Brain pericyte (primary cell): ENCODE data around the gene VPS35.
A peak's percentile ranks its signal among the peaks of the same experiment; 100 is the strongest.
"Not testable (repeated sequence)": the region's sequence is repeated elsewhere in the genome, so short reads cannot be mapped to it uniquely, and the experiment has no call there.

Experiments
- DNase-seq: peaks from one replicate; pipeline ENCODE4 v3.0.0-alpha.2; 2012; ENCODE audit warnings: low read depth, low spot score

The VPS35 gene

DNA sequence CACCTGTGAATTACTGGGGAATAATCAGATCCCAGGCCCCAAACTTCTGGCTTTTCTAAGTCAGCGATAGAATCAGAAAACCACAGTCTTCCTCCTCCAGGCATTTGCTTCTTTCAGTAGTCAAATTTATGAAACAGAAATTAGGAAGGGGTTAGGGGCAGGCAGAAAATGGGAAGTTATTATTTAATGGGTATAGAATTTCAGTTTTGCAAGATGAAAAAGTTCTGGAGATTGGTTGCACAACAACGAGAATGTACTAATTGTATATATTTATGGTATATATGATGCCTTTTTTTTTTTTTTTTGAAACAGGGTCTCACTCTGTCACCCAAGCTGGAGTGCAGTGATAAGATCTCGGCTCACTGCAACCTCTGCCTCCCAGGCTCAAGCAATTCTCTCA is 23.9 kb upstream of the VPS35 start:
- no peak for DNase-seq

DNA sequence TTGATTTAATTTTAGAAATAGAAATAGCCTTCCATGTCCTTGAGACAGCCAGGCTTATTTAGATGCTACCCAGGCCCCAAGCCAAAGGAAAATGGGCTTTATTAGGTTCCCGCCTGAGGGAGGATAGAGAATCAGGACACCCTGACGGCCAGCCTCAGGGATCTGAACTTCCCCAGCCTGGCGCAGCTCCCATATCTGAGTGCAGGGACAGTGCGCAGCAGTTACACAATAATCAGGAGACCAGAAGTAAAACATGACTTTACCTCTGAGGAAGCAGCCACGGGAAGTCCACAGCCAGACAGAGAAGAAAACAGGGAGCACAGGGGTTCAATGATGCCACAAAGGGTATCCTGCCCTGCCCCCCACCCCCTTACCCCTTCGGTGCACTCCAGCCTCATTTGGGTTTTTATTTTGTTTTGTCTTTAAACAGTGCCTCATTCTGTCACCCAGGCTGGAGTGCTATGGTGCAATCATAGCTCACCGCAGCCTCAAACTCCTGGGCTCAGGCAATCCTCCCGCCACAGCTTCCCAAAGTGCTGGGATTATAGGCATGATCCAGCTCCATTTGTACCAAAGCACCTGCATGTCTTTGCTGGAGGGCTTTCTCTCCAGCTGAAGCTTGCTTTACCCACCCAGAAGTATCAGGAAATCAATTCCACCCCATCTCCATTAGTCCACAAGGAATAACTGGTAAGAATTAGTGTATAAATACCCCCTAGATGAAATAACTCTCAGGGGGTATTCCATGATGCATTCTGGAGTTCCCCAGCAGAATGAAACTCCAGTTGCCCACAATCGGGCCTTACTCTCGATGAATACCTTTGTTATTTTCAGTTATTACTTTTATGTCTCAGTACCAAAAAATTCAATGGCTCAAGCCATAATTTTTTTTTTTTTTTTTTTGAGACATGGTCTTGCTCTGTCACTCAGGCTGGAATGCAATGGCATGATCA is 22.4 kb upstream of the VPS35 start:
- no peak for DNase-seq

DNA sequence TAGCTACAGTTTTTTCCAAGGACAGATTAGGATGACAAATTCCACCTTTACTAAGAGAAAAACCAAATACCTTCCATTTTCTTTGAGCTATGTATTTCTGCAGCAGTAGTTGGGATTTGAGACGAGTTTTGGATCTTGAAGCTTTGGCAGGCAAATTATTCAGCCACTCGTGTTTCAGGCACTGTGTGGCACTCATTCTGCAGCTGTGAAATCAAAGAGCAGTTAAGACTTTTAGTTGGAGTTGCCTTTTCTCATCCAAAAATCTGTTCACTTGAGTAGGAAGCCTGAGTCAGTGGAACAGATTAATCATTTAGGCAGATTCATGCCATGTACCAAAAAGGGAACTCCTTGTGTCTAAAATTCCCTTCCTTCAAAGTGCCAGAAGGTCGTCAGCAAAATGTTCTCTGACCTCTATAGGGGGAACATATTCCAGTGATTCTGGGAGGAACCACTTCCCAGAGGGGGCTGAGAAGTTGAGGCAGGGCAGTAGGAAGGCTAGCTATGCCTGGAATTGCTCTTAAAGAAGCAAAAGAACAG is 20.6 kb upstream of the VPS35 start:
- DNase-seq, result no peak

DNA sequence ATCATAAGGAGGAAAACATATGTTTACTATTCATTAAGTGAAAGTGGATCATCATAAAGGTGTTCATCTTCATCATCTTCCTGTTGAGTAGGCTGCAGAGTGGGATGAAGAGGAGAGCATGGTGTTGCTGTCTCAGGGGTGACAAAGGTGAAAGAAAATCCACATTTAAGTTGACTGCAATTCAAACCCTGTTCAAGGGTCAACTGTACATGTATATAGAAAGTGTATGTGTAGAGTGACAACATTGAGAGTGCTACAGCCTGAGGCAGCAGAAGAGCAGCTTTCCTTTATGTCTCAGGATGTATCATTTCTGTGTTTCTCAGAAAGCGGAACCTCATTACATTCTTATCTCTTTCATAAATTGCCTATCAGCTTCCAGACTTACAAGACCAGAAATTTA is 17.7 kb upstream of the VPS35 start:
- DNase-seq, result no peak

DNA sequence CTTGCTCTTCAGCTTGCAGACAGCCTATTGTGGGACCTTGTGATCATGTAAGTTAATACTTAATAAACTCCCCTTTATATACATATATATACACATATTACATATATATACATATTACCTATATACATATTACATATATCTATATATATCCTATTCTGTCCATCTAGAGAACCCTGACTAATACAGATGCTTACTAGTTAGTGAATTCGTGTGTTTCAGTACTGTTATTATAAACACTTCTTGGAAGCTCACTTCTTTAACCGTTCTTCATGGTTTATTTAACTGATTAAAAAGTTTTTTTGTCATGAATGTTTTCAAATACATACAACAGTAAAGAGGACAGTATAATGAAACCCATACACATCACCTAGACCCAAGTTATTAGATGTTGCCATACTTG is 13.1 kb upstream of the VPS35 start:
- no peak for DNase-seq

DNA sequence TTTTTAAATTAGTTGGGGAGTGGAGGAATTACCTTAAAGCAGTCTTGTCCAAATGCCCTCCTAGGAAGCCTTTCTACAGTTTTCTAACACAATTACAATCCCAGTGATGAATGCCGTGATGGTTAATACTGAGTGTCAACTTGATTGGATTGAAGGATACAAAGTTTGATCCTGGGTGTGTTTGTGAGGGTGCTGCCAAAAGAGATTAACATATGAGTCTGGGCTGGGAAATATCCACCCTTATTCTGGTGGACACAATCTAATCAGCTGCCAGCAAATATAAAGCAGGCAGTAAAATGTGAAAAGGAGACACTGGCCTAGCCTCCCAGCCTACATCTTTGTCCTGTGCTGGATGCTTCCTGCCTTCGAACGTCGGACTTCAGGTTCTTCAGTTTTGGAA is 12.6 kb upstream of the VPS35 start:
- no peak for DNase-seq

DNA sequence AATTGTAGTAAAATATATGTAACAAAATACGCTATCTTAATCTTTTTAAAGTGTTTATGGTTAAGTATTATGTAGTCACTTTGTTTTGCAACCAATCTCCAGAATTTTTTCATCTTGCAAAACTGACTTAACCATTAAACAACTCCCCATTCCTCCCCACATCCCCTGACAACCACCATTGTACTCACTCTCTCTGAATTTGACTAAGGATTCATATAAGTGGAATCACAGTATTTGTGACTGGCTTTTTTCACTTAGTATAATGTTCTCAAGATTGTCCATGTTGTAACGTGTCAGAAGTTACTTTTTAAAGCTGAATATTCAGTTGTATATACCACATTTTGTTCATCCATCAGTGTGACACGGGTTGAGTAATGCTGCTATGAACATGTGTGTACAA is 11.1 kb upstream of the VPS35 start:
- no peak for DNase-seq

DNA sequence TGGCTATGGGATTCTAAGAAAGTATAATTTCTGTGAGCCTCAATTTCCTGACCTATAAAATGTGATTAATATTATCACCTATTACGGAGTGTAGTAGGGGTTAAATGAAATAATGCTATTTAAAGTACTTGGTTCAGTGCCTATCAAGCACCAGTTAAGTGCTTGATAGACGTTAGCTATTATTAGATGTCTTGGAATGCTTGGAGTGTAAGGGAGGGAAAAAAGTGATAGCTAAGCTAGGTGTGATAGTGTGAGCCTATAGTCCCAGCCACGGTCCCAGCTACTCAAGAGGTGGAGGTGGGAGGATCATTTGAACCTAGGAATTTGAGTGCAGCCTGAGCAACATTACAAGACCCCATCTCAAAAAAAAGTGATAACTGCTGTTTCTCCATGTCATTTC is 8.0 kb upstream of the VPS35 start:
- DNase-seq, result no peak

DNA sequence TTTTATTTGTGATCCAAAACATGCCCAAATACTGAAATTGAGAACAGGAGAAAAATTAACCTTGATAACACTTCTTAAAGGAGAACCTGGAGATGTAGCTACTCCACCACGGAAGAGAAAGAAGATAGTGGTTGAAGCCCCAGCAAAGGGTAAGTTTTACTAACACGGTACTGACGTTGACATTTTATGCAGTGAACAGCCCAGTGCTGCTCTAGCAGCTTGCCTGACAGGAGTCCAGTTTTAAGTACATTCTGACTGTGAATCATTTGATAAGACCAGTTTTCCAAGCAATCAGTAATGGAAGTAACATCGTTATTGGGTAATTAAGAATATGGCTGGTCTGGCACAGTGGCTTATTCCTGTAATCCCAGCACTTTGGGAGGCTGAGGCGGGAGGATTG is 7.0 kb upstream of the VPS35 start:
- DNase-seq, result no peak

DNA sequence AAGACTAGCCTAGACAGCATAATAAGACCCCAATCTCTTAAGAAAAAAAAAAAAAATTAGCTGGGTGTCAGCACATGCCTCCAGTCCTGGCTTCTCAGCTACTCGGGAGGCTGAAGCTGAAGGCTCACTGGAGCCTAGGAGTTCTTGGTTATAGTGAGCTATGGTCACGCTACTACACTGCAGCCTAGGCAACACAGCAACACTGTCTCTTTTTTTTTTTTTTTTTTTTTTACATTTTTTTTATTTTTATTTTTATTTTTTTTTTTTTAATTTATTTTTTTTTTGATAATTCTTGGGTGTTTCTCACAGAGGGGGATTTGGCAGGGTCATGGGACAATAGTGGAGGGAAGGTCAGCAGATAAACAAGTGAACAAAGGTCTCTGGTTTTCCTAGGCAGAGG is 4.6 kb upstream of the VPS35 start:
- DNase-seq, result no peak

DNA sequence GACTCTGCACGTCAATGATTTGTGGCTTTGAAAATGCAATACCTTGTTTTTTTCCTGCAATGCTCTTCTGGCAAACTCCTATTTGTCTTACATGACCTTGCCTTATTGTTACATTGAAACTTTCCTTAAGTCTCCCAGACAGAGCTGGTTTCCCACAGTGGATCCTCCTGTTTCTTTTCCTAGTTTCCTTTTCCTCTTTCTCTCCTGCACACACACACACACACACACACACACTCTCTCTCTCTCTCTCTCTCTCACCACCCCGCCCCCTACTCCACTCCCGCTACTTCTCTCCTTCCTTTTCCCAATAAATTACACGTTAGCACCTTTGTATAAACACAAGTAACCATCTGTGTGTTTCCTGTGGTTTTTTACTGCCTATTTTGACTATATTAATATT is 2.7 kb upstream of the VPS35 start:
- DNase-seq, result no peak

DNA sequence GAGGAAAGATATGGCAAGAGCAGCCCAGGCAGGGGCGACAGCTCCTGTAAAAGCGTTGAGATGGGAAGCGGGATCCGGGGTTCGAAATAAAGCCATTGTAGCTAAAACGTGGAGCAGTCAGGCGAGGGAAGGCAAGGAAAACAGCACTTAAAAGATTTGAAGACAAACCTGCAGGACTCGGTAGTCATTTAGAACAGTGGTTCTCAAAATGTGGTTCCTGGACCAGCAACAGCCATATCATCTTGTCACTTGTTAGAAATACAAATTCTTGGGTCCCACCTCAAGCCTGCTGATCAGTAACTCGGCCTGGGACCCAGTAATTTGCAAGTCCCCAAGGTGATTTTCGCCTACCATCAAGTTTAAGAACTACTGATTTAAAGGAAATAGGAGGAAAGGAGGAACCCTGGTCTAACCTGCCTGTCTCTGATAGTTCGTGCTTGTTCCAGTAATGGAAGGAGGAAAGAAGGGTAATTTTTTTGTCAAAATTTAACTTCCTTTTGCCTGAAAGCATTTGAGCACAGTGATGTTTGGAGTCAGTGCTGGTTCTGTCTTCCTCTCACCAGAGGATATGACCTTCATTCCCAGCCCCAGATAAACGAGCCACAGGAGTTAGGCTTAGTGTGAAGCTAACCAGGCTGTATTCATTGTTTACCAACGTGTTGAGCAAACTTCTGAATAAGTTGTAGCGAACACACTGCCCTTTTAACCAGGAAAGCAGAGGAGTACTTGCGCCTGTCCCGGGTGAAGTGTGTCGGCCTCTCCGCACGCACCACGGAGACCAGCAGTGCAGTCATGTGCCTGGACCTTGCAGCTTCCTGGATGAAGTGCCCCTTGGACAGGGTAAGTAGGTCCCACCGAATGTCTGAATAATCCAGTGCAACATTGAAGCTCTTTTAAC is 1.6 kb upstream of the VPS35 start:
- DNase-seq, result no peak

DNA sequence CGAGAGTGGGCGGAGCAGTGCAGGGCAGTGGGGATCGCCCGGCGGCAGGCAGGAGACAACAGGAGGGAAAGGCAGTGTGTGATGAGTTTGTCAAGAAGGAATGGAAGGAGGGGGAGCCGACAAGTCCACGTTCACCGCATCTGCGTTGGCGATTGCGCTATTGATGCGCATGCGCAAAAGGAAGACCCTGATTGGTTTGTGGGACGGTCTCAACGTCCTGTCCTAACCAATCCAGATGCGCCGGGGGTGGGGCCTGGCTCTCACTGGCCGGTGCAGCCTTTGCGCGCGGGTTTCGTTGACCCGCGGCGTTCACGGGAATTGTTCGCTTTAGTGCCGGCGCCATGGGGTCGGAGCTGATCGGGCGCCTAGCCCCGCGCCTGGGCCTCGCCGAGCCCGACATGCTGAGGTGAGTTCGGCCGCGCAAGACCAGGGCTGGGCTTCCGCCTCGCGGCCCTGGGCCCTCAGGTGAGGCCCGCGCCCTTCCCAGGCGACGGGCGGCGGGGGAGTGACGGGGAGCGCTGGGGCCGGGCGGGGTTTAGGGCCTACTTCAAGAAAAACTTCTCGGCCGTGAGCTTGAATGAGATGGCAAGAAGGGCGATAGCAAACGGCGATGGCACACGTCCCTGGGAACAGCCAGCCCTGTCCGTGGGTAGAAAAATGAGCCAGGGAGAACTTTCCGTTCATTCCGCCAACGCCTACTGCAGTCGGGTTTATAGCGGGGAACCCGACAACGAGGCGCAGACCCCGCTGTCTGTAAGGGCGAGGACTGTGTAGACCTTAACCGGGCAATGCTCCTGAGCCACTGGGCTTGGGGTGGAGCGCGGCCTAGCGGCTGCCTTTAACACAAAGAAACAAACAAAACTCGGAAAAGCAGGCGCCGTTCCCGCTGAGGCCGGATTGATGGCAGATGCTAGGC is 645 bp upstream of the VPS35 start, which contains the start of gene ORC6:
ORC6 (plus strand) TSS at position 295 of the 916 bp plus-strand sequence; CDS start at position 342, 47 bp downstream.
- DNase-seq, result peak; percentile 98

DNA sequence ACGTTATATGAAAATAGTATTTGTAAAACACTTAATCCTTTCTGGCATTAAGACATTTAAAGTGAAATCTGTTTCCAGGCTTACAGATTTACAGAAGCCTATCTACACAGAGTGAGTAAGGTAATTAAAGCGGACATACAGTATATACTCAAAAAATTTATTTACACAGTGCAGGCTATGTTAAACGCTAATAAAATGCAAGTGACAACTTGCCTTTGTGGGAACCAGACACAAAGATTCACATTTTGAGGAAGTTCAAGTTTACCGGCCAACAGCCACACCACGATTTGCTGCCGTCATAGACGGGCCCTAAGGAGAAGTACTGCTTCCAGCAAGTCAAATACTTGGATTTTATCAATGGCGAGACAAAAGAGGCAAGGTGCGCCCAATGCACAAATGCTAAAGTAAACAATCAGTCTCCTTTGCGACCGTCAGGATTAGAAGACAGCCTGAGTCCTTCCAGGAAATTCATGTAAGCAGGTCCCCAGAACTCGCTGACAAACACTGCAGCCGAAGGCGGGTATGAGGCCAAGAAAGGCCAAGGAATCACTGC is 801 bp downstream of the VPS35 start:
- no peak for DNase-seq

DNA sequence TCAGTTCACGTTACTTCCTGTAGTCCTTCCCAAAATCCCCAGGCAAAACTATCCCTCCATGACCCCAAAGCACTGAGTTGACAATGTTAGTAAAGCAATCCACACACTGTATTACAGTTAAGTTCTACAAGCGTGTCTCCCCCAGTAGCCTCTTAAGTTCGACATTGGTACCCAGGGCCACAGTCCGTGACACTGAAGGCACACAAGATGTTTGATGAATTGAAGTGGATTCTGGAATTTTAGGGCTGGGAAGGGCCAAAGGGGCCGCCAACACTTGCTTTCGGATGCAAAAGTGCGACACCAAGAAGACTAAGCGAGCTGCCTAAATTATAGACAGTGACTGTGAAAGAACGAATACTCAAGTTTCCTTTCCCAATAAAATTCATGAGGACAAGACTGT is 1.5 kb downstream of the VPS35 start:
- no peak for DNase-seq

DNA sequence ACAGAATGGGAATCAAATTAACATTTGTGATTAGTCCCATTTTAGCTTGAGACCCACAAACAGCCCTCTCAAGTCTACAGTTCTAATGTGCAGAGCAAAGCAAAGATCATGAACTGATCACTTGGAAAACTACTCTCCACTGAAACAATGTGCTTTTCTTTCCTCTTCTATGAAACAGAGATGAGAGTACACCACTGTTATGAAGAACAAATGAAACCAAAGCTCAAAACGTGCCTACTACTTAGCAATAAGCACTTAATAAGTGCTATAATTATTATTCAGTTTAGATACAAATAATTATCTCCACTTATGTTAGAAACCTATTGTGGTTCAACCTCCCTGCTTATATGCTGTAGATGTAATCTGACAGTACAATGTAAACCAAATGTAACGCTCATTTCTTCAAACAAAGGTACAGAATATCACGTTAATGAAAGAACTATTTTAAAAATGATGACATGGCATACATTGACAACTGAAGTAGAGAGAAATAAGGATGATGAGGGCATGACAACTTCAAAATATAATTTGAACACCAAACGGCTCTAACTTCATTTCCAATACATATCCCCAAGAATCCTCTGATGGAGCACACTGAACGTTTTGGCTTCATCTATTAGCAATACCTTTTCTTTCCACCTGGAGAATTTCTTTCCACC is 2.0 kb downstream of the VPS35 start:
- DNase-seq, result no peak

DNA sequence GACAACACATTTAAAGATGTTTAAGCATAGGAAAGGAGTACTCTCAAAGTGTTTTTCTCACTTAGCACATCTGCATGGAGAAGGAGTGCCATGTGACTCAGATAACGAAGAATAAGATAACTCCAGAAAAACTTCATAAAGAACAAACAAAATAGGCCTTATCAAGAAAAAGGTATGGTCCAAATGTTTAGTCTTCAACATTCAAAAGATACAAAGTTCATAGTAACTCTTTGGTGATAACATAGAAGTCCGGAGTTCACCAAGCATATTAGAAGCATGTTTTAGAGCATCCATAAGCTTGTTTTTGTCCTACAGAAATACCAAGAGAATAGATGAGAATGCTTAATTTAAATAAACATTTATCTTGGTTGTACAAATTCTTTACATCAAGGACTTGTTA is 7.1 kb downstream of the VPS35 start:
- DNase-seq, result not testable (repeated sequence)

DNA sequence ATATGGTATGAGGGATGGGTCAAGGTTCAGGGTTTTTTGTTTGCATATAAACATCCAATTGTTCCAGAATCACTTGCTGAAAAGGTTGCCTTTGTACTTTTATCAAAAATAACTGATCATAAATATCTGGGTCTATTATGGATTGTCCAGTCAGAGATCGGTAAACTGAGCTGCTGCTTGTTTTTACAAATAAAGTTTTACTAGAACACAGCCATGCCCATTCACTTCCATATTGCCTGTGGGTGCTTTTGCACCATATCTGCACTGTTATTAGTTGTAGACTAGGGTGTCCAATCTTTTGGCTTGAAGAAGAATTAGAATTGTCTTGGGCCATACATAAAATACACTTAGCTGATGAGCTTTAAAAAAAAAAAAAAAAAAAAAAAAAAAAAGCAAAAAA is 11.0 kb downstream of the VPS35 start:
- DNase-seq, result not testable (repeated sequence)

DNA sequence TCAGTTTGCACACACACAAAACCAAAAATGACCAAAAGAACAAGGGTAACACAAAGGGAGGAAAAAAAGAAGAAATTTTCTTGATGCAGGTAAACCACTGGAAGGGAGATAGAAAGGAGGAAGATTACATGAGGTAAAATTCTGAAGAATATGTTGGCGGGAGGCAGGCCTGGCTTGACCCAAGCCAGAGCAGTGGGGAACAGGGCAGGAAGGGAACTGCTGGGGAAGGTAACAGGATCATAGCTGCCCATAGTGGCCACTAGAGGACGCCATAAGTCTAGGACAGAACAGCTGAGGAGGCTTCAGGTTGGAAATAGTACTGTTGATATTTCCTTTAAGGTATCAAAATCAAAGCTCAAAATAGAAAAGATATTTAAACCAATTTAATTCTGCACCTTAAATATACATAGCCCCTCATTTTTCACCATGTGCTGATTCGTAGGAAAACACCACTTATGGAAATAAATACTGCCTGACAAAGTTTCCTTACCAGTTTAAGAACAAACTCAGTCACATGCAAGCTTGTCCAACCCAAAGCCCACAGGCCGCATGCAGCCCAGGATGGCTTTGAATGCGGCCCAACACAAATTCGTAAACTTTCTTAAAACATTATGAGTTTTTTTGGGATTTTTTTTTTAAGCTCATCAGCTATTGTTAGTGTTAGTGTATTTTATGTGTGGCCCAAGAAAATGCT is 15.5 kb downstream of the VPS35 start:
- DNase-seq, result no peak

DNA sequence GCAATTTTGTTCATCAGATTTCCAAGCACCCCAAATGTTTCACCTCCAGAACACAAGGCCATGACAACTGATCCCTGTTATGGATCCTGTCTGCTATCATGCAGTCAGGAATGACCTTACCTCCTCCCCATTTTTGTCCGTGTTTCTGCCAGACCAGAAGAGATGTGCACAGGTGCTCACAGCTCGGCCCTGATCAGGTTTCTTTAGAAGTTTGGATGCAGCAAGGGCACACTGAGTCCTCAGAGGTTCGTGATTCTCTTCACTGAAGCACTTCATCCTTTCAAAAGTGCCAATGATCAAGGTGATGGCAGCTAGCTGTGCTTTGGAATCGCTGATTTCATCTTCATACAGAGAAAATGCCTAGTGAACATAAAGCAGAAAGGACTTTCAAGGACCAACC is 26.9 kb downstream of the VPS35 start:
- no peak for DNase-seq
